HepG2 (cell line): ENCODE data around the gene SP5. TPM values are rescaled to one million over a fixed set of nuclear protein-coding genes. Genes with fewer than 3 reads are reported as not detected.

ENCODE experiments used
- ARNT ChIP-seq: fragments of 450-650 bp; IDR thresholded peaks from 2 replicates; pipeline ENCODE4 v1.6.1; 2017
- ATF7-NPFF ChIP-seq: sonication (generic); formaldehyde crosslinking; IDR thresholded peaks from 2 replicates; pipeline ENCODE4 v1.8.1; 2023; ENCODE audit warnings: mild to moderate bottlenecking, low read depth, missing genetic modification reagents, moderate library complexity
- BCL6 ChIP-seq: IDR thresholded peaks from 2 replicates; pipeline ENCODE4 v1.6.1; 2016; ENCODE audit warnings: missing genetic modification reagents, missing compliant biosample characterization
- FOXA1 ChIP-seq, 2 experiments: fragments of 450-650 bp in 1 of 2; sonication (generic) in 1 of 2; formaldehyde crosslinking in 1 of 2; IDR thresholded peaks; 2 replicates each; pipeline versions ENCODE4 v1.4.0 to v1.6.1; 2016 to 2020; ENCODE audit warnings: missing genetic modification reagents in 1 of 2
- KDM5A ChIP-seq: fragments of 200-600 bp; sonication (generic); IDR thresholded peaks from 2 replicates; pipeline ENCODE4 v1.7.0; 2018; ENCODE audit warnings: antibody characterized with exemption, mild to moderate bottlenecking, low read length, borderline replicate concordance
- MAFG ChIP-seq: sonication (generic); formaldehyde crosslinking; IDR thresholded peaks from 2 replicates; pipeline ENCODE4 v1.5.1; 2020; ENCODE audit warnings: mild to moderate bottlenecking, missing genetic modification reagents
- RFX1 ChIP-seq: fragments of 450-650 bp; IDR thresholded peaks from 2 replicates; pipeline ENCODE4 v1.6.1; 2017
- SPEN ChIP-seq: sonication (generic); formaldehyde crosslinking; IDR thresholded peaks from 2 replicates; pipeline ENCODE4 v1.5.1; 2020; ENCODE audit warnings: low read depth, mild to moderate bottlenecking, missing genetic modification reagents
- TAF1 ChIP-seq: sonication (generic); formaldehyde crosslinking; IDR thresholded peaks from 2 replicates; pipeline ENCODE4 v1.4.0; 2020; ENCODE audit warnings: missing genetic modification reagents
- THYN1 ChIP-seq: sonication (generic); formaldehyde crosslinking; IDR thresholded peaks from 2 replicates; pipeline ENCODE4 v1.8.1; 2023; ENCODE audit warnings: low read depth, mild to moderate bottlenecking, moderate library complexity, missing genetic modification reagents, borderline replicate concordance
- ZFY ChIP-seq: sonication (generic); formaldehyde crosslinking; IDR thresholded peaks from 2 replicates; pipeline ENCODE4 v1.4.0; 2020; ENCODE audit warnings: missing genetic modification reagents
- ZNF205 ChIP-seq: IDR thresholded peaks from 2 replicates; pipeline ENCODE4 v1.6.1; 2018; ENCODE audit warnings: missing biosample characterization, missing genetic modification reagents
- ZNF354B ChIP-seq: sonication (generic); formaldehyde crosslinking; IDR thresholded peaks from 2 replicates; pipeline ENCODE4 v1.8.0; 2022; ENCODE audit warnings: mild to moderate bottlenecking, missing genetic modification reagents
- ZNF552 ChIP-seq: sonication (generic); formaldehyde crosslinking; IDR thresholded peaks from 2 replicates; pipeline ENCODE4 v1.9.0; 2022; ENCODE audit warnings: missing genetic modification reagents, mild to moderate bottlenecking, borderline replicate concordance
- ZNF567 ChIP-seq: sonication (generic); formaldehyde crosslinking; IDR thresholded peaks from 2 replicates; pipeline ENCODE4 v1.8.1; 2023; ENCODE audit warnings: mild to moderate bottlenecking, missing genetic modification reagents, borderline replicate concordance
- ZNF709 ChIP-seq: sonication (generic); formaldehyde crosslinking; IDR thresholded peaks from 2 replicates; pipeline ENCODE4 v1.5.0; 2020; ENCODE audit warnings: mild to moderate bottlenecking, missing genetic modification reagents
- ZNF720 ChIP-seq: sonication (generic); formaldehyde crosslinking; IDR thresholded peaks from 2 replicates; pipeline ENCODE4 v1.4.0; 2020; ENCODE audit warnings: missing genetic modification reagents
- polyA plus RNA-seq, 8 experiments: library from polyadenylated mRNA; depleted of rRNA in 3 of 8; stranded (reverse) in 7 of 8; unstranded in 1 of 8; fragments of >200 nt; fragmentation: Illumina TruSeq in 4 of 8; extraction: Trizol in 4 of 8; gene quantifications; 2 replicates each; pipeline versions ENCODE4 v1.2.1 to v1.2.3, GENCODE V29; 2011 to 2016; ENCODE audit warnings: low read depth in 4 of 8, missing spikeins in 1 of 8, mixed read lengths in 1 of 8; ENCODE audit not compliant: insufficient read depth in 1 of 8
- total RNA-seq, 5 experiments: library from RNA; depleted of rRNA; stranded (reverse); fragments of >200 nt; fragmentation: Illumina TruSeq; extraction: Trizol; gene quantifications; 2 replicates each; pipeline ENCODE4 v1.2.3, GENCODE V29; 2016; ENCODE audit warnings: low read depth in 1 of 5
- TF ChIP-seq, protein P1 (sequence below): sonication (generic); formaldehyde crosslinking; IDR thresholded peaks from 2 replicates; pipeline ENCODE4 v1.5.1; 2020; ENCODE audit warnings: missing genetic modification reagents, mild to moderate bottlenecking, borderline replicate concordance
- TF ChIP-seq, protein P2 (sequence below): sonication (generic); formaldehyde crosslinking; IDR thresholded peaks from 2 replicates; pipeline ENCODE4 v1.9.0; 2021; ENCODE audit warnings: missing genetic modification reagents, mild to moderate bottlenecking, borderline replicate concordance
- TF ChIP-seq, protein P3 (sequence below): sonication (generic); formaldehyde crosslinking; conservative IDR thresholded peaks from 2 replicates; pipeline ENCODE4 v1.4.0; 2020; ENCODE audit warnings: missing genetic modification reagents

The SP5 gene
- total and polyA plus RNA-seq, 2 of the 13 experiments (the other 11 are each of a cell fraction or from before 2014, with no cell fraction given), result 50.8 to 119 TPM

DNA sequence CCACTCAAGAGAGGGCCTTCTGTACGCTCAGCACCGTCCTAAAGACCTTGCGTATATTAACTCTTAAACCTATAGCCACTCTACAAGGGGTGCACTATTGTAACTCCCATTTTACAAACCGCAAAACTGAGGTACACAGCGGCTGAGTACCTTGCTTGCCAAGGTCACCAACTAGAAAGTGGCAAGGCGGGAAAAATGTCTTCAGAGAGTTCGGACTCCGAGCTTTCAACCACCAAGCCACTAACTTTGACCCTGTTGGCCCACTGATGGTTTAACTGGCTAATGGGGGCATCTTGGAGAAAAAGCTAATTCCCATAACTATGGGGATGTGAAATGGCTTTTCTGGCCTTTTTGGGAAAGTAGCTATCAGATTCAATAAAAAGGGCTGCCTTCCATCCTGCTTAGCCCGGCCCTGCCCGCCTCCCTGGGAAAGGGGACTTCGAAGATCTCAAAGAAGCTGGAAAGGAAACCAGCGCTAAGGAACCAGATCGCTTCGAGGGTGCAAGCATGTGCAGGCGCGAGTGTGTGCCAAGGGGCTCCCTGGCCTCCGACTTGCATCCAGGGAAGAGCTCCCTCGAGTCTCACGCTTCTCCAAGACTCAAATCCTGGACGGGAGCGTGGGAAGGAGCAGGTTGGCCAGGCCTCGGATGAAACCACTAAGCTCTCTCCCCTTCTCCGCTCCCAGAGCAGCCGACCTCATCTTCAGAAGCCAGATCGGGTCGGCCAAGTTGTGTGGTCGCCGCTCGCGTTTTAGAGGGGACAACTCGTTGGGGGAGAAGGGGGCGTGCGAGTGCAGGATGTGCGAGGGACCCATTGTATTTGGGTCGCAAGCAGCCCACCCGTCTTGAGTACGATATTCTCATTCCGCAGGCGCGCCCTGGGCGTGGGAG lies 2.2 kb upstream of the SP5 start (continued):
- TF ChIP-seq, protein P1, sequence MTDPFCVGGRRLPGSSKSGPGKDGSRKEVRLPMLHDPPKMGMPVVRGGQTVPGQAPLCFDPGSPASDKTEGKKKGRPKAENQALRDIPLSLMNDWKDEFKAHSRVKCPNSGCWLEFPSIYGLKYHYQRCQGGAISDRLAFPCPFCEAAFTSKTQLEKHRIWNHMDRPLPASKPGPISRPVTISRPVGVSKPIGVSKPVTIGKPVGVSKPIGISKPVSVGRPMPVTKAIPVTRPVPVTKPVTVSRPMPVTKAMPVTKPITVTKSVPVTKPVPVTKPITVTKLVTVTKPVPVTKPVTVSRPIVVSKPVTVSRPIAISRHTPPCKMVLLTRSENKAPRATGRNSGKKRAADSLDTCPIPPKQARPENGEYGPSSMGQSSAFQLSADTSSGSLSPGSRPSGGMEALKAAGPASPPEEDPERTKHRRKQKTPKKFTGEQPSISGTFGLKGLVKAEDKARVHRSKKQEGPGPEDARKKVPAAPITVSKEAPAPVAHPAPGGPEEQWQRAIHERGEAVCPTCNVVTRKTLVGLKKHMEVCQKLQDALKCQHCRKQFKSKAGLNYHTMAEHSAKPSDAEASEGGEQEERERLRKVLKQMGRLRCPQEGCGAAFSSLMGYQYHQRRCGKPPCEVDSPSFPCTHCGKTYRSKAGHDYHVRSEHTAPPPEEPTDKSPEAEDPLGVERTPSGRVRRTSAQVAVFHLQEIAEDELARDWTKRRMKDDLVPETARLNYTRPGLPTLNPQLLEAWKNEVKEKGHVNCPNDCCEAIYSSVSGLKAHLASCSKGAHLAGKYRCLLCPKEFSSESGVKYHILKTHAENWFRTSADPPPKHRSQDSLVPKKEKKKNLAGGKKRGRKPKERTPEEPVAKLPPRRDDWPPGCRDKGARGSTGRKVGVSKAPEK (CRISPR knock-in tag), result no peak; the same call in 1 of the 2 replicates
- TF ChIP-seq TAF1 (CRISPR knock-in tag) (no peak), FOXA1 (IDR thresholded peaks at IDR 0.05) (no peak), FOXA1 (CRISPR knock-in tag; IDR thresholded peaks at IDR 0.05) (no peak), ARNT (no peak), ZFY (CRISPR knock-in tag) (peak; percentile 29), ZNF720 (CRISPR knock-in tag) (0 out of 2 replicates have a peak, but pooled peaks have one; percentile 41), BCL6 (CRISPR knock-in tag) (peak; percentile 35; the same call in 1 of the 2 replicates), RFX1 (no peak), KDM5A (no peak), SPEN (CRISPR knock-in tag) (0 out of 2 replicates have a peak, but pooled peaks have one; percentile 21), THYN1 (CRISPR knock-in tag) (no peak), MAFG (no peak), ATF7-NPFF (CRISPR knock-in tag) (peak; percentile 52), ZNF567 (0 out of 2 replicates have a peak, but pooled peaks have one; percentile 27), ZNF205 (CRISPR knock-in tag) (no peak), ZNF354B (CRISPR knock-in tag) (0 out of 2 replicates have a peak, but pooled peaks have one; percentile 55), ZNF552 (CRISPR knock-in tag) (no peak), ZNF709 (CRISPR knock-in tag) (peak; percentile 21; the same call in 1 of the 2 replicates)
- TF ChIP-seq, protein P2, sequence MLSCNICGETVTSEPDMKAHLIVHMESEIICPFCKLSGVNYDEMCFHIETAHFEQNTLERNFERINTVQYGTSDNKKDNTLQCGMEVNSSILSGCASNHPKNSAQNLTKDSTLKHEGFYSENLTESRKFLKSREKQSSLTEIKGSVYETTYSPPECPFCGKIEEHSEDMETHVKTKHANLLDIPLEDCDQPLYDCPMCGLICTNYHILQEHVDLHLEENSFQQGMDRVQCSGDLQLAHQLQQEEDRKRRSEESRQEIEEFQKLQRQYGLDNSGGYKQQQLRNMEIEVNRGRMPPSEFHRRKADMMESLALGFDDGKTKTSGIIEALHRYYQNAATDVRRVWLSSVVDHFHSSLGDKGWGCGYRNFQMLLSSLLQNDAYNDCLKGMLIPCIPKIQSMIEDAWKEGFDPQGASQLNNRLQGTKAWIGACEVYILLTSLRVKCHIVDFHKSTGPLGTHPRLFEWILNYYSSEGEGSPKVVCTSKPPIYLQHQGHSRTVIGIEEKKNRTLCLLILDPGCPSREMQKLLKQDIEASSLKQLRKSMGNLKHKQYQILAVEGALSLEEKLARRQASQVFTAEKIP (CRISPR knock-in tag), result no peak
- TF ChIP-seq, protein P3, sequence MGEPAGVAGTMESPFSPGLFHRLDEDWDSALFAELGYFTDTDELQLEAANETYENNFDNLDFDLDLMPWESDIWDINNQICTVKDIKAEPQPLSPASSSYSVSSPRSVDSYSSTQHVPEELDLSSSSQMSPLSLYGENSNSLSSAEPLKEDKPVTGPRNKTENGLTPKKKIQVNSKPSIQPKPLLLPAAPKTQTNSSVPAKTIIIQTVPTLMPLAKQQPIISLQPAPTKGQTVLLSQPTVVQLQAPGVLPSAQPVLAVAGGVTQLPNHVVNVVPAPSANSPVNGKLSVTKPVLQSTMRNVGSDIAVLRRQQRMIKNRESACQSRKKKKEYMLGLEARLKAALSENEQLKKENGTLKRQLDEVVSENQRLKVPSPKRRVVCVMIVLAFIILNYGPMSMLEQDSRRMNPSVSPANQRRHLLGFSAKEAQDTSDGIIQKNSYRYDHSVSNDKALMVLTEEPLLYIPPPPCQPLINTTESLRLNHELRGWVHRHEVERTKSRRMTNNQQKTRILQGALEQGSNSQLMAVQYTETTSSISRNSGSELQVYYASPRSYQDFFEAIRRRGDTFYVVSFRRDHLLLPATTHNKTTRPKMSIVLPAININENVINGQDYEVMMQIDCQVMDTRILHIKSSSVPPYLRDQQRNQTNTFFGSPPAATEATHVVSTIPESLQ, result no peak
